Transverse colon (tissue), 4 donors: Measurements from ENCODE around the gene CHST6. TPM values are rescaled to one million over a fixed set of nuclear protein-coding genes. Genes with fewer than 3 reads are reported as not detected.

Source experiments
- DNase-seq: peaks from one replicate; pipeline ENCODE4 v3.0.0-alpha.2; 2019
- H3K27ac ChIP-seq, 4 donors: fragments of 200-600 bp; sonication (generic); 2 replicates each; pipeline ENCODE4 v1.5.1; 2016 to 2018; ENCODE audit warnings: inconsistent platforms in 4 of 4
- H3K27me3 ChIP-seq: fragments of 200-600 bp; sonication (generic); 2 replicates; pipeline ENCODE4 v1.5.1; 2017; ENCODE audit warnings: inconsistent platforms
- H3K36me3 ChIP-seq, 4 donors: fragments of 200-600 bp; sonication (generic); 2 replicates each; pipeline ENCODE4 v1.5.1; 2017 to 2019; ENCODE audit warnings: inconsistent platforms in 4 of 4
- H3K4me1 ChIP-seq, 4 donors: fragments of 200-600 bp; sonication (generic); 2 replicates each; pipeline ENCODE4 v1.5.1; 2017 to 2020; ENCODE audit warnings: inconsistent platforms in 4 of 4
- H3K4me3 ChIP-seq, 4 donors: fragments of 200-600 bp; sonication (generic); 1 replicate in 1 of 4; 2 replicates in 3 of 4; pipeline versions ENCODE4 v1.5.1 to v1.6.1; 2017 to 2019; ENCODE audit warnings: inconsistent platforms in 4 of 4
- H3K9me3 ChIP-seq, 2 donors: fragments of 200-600 bp; sonication (generic); 2 replicates each; pipeline ENCODE4 v1.5.1; 2017 to 2019; ENCODE audit warnings: inconsistent platforms in 2 of 2
- CTCF ChIP-seq, 5 experiments: fragments of 200-600 bp in 3 of 5; fragments of 450-650 bp in 2 of 5; sonication (generic) in 3 of 5; IDR thresholded peaks; 1 replicate in 2 of 5; 2 replicates in 3 of 5; pipeline ENCODE4 v1.5.1; 2016 to 2017; ENCODE audit warnings: antibody characterized with exemption in 5 of 5, inconsistent platforms in 3 of 5, mild to moderate bottlenecking in 2 of 5, moderate library complexity in 1 of 5
- EP300 ChIP-seq: sonication (generic); formaldehyde crosslinking; IDR thresholded peaks from one replicate; pipeline ENCODE4 v1.6.1; 2017; ENCODE audit warnings: antibody characterized with exemption, low read depth
- POLR2A ChIP-seq: fragments of 450-650 bp; IDR thresholded peaks from one replicate; pipeline ENCODE4 v1.6.1; 2016; ENCODE audit warnings: antibody characterized with exemption, mild to moderate bottlenecking, moderate library complexity
- POLR2AphosphoS5 ChIP-seq, 3 donors: sonication (generic); formaldehyde crosslinking; IDR thresholded peaks; one replicate each; pipeline ENCODE4 v1.6.1; 2016; ENCODE audit warnings: antibody characterized with exemption in 3 of 3
- WGBS, 2 donors: methylation state at CpG; one replicate each; pipeline ENCODE4 v1.1.5; 2018; ENCODE audit warnings: low coverage in 1 of 2; 5-methylcytosine and 5-hydroxymethylcytosine counted together
- in situ Hi-C, 4 donors: fragments of 200-750 bp; cut with MboI; loops; one replicate each; pipeline versions ENCODE4 v1.15.0 to v1.15.1; 2017; ENCODE audit warnings: low sequenced_read_pairs in 3 of 4, low pct_ligation_motif_present in 1 of 4, low pct_unique_long_range_greater_than_20kb in 1 of 4
- intact Hi-C: fragments of 100-400 bp; cut with DNase I; formaldehyde crosslinking; loops from one replicate; pipeline ENCODE4 v1.15.1; 2023; ENCODE audit warnings: low total_unique reads
- total RNA-seq, 4 donors: library from RNA; depleted of rRNA; stranded (reverse); fragments of >200 nt; gene quantifications; one replicate each; pipeline ENCODE4 v1.1.0, GENCODE V29; 2016

CHST6 gene
- total RNA-seq, 4 donors from 2014 or later = 1.7 to 3.7 (median 2.9) TPM

DNA sequence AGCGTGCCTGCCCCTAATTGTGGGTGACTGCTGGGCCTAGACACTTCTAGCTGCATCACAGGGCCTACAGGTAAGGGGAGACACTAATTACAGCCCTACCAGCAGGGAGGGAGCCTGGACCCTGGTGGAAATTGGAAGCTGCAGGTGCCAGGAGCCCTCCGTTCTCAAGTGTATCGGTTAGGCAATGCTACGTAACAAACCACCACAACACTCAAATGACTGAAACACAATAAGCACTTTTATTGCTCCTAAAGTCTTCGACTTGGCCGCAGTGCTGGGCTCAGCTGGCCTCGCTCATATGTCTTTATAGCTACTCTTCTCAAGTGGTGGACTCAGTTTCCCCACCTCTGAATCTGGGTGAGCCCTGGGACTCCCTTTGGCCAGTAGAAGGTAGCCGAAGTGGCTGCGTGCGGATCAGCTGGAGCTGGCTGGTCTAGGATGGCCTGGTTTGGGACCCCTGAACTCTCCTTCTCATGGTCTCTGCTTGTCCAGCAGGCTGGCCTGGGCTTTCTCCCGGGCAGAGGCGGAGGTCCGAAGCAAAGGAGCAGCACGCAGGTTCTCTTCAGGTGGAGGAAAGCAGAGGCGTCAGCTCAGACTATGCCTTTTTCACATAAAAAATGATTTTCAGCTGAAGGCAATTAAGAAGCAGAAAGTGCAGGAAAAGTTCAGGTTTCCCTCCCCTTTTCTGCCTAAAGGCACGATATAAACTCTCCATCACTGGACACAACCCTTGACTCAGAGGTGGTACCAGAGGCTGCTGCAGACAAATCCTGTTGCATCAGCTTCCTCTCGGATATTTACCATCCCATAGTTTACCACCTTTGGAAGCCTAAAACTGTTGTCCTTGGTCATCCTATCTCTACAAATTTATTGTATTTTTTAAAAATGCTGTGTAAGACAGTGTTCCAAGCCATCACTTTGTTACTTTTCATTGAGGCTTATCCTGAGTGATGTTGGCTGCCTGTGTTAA, 22.0 kb downstream of the CHST6 start:
- intact Hi-C loops = loop anchor here (5.0 to 10.0 kb wide), 2 partner anchors 44 to 182 kb away; no protein-coding TSS in a partner anchor
- in situ Hi-C loops = loop anchor here in 3 of 4 donors (10.0 to 25.0 kb wide), 2 partner anchors 164 to 292 kb away; partner anchors contain the start of genes KARS1 (in 2 of the 3) and TERF2IP (in 2 of the 3)
- TF ChIP-seq POLR2A (no peak), POLR2AphosphoS5 (IDR thresholded peaks at IDR 0.05) (no peak), EP300 (no peak), CTCF (IDR thresholded peaks at IDR 0.05) (no peak)

DNA sequence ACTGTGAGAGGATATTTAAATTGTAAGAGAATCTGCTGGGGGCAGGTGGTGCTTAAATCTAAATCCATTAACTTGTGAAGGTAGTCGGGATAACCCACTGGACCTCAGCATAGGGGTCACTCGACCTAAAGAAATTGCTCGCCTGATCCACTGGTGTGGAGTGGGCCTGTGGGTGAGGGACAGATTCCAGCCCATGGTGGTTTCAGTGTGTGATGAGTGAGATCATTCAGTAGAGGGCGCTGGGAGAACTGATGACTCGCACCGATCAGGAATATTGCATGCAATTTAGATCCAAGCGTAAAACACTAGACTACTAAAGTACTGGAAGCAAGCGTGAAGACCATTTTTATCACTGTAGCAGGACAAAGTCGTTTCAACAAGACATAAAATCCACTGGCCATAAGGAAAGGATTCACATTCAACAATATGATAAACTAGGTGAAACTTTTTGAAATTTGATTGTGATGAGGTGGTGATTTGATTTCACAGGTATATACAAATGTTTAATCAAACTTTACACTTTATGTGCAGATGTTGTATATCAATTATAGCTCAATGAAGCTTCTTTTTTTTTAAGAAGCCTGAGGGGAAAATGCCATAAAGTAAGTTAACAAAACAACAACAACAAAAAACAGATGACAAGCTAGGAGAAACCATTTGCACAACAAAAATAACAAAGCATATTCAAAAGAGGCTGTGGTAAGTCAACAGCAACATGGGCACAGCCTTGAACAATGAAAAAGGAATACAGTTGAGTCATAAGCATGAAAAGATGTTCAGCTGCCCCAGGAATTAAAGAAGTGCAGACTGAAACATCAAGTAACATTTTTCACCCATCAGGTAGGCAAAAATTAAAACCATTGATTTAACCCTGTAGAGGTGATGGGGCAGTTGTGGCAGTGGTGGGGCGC, 23.3 kb downstream of the CHST6 start:
- Histone ChIP-seq H3K4me3 (no peak overlapping the region), H3K27me3 (no peaks in the 10 kb centered on the region), H3K4me1 (peaks cover 0 to 4% (median 0%) of the 10 kb centered on the region in 4 donors), H3K36me3 (no peaks in the 10 kb centered on the region), H3K27ac (no peak overlapping the region), H3K9me3 (no peaks in the 10 kb centered on the region)
- in situ Hi-C loops = loop anchor here in 3 of 4 donors (10.0 to 25.0 kb wide), 2 partner anchors 165 to 293 kb away; partner anchors contain the start of genes KARS1 (in 2 of the 3) and TERF2IP (in 2 of the 3)
- DNase-seq = peak; percentile 61
- 13 to 25% methylated on average over 4 to 9 of the region's 10 CpGs for WGBS, 2 donors
- no peak for TF ChIP-seq POLR2A
- TF ChIP-seq CTCF (IDR thresholded peaks at IDR 0.05) = peak; percentile 68 to 83 (median 71)
- intact Hi-C loops = loop anchor here (5.0 to 10.0 kb wide), 2 partner anchors 45 to 183 kb away; no protein-coding TSS in a partner anchor

More for the DNA sequence above, 22.0 kb downstream of the CHST6 start:
- no peak for DNase-seq
- Histone ChIP-seq H3K27me3 (no peaks in the 10 kb centered on the region), H3K9me3 (no peaks in the 10 kb centered on the region), H3K36me3 (no peaks in the 10 kb centered on the region), H3K4me3 (no peak overlapping the region), H3K4me1 (peaks cover 0 to 4% (median 0%) of the 10 kb centered on the region in 4 donors), H3K27ac (no peak overlapping the region)
- 95% methylated on average over 17 of the region's 17 CpGs; no CpG with 5 or more reads in 1 of the 2 donors for WGBS, 2 donors

GRCh38 chr16:75466760-75467159, 28.5 kb downstream of the CHST6 start:
- Histone ChIP-seq H3K27ac (no peak overlapping the region), H3K4me3 (no peak overlapping the region), H3K36me3 (no peaks in the 10 kb centered on the region), H3K4me1 (peaks cover 4 to 18% (median 12%) of the 10 kb centered on the region in 4 donors), H3K27me3 (no peaks in the 10 kb centered on the region), H3K9me3 (no peaks in the 10 kb centered on the region)
- no peak for TF ChIP-seq EP300
- TF ChIP-seq CTCF (IDR thresholded peaks at IDR 0.05) = no peak
- TF ChIP-seq POLR2A = no peak
- TF ChIP-seq POLR2AphosphoS5 (IDR thresholded peaks at IDR 0.05) = no peak
- WGBS, 2 donors = 33 to 72% methylated on average over 1 to 2 of the region's 2 CpGs
- DNase-seq = no peak
- in situ Hi-C loops (loop anchor here in 2 of 4 donors (25.0 kb wide), 1 partner anchor 171 kb away; the partner anchor contains the start of genes KARS1 (in 2 of the 2) and TERF2IP (in 2 of the 2)), intact Hi-C loops (no loop called here)
